ENCODE measurements around the gene VPS11.
"Not testable (repeated sequence)": the region's sequence is repeated elsewhere in the genome, so short reads cannot be mapped to it uniquely, and the experiment has no call there.

The VPS11 gene

DNA sequence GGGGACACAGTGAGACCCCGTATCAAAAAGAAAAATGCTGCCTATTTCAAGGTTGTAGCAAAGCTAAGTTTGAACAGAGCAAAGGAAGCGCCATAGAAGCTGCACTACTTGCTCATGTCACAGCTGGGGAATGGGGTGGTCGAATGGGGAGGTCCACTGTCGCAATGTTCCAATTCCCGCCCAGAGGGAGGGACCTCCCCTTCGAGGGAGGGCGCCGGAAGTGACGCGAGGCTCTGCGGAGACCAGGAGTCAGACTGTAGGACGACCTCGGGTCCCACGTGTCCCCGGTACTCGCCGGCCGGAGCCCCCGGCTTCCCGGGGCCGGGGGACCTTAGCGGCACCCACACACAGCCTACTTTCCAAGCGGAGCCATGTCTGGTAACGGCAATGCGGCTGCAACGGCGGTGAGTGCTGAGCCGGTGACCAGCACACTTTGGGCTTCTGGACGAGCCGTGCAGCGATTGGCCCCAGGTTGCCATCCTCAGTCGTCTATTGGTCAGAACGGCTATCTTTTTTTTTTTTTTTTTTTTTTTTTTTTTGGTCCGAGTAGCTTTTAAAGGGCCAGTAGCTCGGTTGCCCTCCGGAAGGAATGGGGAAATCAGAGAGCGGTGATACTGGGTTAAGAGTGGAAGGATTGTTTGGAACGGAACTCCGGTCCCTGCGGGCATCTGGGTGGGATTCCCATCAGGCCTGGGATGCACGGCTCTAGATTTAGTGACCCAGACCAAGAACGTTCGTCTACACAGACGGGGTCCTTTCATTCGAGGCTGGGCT, 17.2 kb downstream of the VPS11 start, which contains the start of gene HMBS:
HMBS (plus strand) TSS at position 219 of the 774 bp plus-strand sequence; CDS start at position 372, 153 bp downstream.
- DNase-seq = peak; percentile 91

DNA sequence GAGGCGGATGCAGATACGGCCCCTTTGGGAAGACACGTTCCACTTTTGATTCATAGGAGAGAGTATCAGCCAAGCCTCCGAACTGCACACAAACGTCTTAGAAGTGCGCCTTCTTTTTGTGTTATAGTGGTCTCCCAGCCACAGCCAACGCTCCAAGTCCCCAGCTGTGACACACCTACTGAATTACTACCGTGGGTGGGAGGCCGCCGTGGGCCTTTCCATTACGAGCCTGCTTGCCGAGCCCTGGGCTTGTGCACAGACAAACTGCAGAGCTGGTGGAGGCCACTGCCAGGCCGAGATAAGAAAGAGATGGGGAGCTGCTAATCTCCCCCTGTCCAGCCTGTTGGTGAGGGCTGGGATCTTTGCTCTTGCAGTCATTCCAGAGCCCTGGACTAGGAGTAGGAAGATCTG, 17.8 kb downstream of the VPS11 start:
- no peak for DNase-seq

DNA sequence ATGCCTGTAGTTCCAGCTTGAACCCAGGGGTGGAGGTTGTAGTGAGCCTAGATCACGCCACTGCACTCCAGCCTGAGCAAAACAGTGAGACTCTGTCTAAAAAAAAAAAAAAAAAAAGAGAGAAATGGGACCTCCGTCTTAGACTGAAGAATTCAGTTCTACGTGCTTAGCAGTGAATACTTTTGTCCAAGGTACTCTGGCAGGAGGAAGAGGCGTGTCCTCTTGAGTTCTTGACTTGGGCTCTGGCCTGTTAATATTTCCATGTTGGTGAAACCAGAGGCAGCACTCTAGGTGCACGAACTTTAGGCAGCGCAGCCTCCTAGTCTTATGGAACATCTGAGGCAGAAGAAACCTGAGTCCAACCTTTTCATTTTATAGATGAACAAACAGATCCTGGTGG, 19.5 kb downstream of the VPS11 start:
- DNase-seq = no peak

DNA sequence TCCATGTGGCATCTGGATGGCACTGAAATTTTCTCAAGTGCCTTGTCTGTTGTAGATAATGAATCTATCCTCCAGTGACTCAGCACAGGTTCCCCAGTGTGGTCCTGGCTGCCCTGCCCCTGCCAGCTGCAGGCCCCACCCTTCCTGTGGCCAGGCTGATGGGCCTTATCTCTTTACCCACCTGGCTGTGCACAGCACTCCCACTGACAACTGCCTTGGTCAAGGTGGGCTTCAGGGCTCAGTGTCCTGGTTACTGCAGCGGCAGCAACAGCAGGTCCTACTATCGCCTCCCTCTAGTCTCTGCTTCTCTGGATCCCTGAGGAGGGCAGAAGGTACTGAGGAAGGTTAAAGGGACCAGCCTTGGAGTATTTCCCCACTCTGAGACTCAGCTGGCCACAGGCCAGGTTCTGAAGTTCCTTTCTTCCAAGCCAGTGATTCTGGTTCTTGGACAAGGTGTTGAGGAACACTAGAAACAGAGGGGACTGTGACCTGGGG, 20.2 kb downstream of the VPS11 start:
- no peak for DNase-seq

DNA sequence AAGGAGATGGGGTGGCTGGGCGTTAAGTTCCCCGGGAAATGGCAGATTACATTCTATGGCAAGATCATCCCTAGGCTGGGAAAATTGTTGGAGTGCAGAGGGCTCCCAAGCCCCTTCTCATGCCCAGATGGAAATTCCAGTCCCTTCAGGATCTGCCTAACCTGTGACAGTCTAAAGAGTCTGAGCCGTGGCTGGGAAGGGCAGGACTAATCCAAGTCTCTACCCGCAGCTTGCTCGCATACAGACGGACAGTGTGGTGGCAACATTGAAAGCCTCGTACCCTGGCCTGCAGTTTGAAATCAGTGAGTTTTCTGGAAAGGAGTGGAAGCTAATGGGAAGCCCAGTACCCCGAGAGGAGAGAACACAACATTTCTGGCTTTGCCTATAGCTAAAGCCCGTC, 20.8 kb downstream of the VPS11 start:
- DNase-seq = no peak

DNA sequence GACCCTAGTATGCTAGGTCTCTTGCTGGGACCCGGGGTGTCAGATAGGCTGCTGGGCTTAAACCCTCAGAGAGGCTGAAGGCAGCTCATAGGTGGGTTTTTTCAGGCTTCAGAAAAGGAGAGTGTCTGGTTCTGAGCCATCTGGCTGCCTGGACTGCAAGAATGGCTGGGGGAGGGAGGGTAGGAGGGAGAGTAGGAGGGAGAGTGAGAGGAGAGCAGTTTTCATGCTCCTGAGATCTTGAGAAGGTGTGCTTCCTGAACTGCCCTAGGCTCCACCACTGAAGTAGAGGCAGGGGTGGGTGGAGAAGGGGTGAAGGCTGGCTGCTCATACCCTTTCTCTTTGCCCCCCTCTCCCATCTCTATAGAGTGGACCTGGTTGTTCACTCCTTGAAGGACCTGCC, 21.7 kb downstream of the VPS11 start:
- DNase-seq = no peak

DNA sequence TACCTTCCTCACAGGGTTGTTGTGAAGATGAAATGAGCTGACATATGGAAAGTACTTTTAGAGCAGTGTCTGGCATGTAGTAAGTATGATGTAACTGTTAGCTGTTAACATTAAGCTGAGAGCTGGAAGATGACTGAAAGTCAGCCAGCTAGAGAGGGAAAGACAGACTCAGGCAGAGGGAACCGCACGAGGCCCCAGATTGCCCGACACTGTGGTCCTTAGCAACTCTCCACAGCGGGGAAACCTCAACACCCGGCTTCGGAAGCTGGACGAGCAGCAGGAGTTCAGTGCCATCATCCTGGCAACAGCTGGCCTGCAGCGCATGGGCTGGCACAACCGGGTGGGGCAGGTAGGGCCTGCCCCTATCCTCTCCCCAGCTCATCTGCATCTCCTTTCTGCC, 23.6 kb downstream of the VPS11 start:
- no peak for DNase-seq

DNA sequence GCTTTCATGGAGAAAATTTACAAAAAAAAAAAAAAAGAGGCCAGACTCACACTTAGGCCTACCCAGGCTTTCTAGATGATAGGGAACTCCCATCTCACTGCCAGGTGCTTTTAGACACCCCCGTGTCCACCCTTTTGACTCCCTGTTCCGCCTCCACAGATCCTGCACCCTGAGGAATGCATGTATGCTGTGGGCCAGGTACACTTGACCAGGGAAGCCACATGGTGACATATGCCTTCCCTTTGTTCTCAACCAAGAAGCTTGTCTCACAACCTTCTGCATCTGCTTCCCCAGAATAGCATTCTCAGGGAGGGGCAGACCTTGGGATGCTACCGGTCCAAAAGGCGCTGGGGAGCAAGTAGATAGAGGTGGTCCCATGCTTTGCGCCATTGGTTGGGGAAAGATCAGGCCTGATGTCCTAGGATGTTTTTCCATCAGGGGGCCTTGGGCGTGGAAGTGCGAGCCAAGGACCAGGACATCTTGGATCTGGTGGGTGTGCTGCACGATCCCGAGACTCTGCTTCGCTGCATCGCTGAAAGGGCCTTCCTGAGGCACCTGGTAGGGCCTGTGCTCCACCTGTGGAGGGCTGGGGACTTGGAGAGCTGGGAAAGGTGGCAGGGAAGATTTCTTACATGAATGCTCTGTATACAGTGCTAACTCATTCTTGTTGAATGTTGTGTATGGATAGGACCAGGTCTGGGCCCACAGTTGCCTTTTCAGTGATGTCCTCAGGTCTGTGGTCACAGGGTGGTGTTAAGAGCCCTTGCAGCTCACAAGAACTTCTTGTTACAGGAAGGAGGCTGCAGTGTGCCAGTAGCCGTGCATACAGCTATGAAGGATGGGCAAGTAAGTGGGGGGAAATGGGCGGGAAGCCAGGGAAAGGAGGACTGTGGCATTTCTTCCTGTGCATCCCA, 24.6 kb downstream of the VPS11 start:
- DNase-seq = no peak

DNA sequence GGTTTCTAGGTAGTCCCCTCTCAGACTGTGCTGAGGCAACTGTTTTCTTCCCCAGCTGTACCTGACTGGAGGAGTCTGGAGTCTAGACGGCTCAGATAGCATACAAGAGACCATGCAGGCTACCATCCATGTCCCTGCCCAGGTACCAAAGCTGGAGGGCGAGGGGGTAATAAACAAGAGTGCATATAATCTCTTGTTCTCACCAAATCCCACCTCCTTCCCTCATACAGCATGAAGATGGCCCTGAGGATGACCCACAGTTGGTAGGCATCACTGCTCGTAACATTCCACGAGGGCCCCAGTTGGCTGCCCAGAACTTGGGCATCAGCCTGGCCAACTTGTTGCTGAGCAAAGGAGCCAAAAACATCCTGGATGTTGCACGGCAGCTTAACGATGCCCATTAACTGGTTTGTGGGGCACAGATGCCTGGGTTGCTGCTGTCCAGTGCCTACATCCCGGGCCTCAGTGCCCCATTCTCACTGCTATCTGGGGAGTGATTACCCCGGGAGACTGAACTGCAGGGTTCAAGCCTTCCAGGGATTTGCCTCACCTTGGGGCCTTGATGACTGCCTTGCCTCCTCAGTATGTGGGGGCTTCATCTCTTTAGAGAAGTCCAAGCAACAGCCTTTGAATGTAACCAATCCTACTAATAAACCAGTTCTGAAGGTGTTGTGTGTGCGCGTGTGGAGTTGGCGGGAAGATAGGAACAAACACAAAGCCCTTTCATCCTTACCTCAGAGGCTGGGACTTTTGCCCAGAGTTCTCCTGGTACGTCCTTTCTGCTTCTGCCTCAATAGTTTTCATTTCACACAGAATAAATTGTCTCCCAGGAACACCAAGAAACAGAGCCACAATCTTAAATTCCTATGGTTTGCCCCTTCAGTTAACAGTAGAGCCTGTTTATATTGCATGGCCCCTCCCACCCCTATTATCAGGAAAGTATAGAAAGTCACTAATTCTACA, 25.5 kb downstream of the VPS11 start:
- no peak for DNase-seq

DNA sequence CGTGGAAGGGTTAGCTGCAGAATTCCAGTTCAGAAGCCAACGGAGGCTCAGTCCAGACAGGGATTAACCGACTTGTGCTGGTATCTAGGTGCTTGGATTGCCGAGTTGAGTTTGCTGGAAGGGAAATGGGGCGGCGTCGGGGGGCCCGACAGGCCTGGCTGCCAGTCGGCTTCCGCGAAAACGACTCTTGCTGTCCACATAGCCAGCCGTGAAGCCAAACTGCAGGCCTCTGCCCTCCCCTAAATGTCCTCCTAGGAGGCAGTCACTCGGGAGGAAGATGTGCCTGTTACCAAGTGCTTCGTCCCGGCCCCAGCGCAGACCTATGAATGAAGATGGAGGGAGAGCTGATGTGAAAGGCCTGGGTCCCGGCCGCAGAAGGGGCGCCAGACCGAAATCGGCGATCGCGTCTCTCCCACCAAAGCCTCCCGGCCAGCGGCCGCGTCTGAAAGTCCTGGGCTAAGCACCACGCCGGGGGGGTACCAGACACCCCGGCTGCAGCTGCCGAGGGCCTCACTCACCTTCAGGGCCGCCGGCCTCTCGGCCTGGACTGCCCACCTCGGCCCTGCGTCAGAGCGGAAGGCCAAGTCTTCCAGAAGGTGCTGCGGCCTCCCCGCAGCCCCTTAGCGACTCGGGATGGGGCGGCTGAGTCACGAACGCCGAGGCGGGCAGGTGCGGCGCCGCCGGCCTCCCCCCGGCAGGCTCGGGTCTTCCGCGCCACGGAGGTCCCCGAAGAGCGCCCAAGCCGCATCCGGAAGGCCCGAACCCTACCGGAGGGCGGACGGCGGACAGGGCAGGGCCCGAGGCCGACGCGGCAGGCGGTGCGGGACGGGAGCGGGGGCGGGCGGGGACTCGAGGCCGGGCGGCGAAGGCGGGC, 26.6 kb downstream of the VPS11 start:
- DNase-seq = peak; percentile 31

DNA sequence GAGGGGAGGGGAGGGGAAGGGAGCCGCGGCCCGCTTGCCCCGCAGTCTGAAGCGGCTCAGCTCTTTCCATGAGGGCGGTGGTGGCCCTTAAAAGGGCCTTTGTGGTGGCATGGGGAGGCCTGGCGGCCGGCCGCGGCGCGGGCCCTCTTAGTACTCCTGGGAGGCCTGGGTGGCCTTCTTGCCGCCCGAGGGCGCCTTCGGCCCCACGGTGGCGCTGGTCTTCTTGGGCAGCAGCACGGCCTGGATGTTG, 27.1 kb downstream of the VPS11 start:
- DNase-seq = peak; percentile 79

DNA sequence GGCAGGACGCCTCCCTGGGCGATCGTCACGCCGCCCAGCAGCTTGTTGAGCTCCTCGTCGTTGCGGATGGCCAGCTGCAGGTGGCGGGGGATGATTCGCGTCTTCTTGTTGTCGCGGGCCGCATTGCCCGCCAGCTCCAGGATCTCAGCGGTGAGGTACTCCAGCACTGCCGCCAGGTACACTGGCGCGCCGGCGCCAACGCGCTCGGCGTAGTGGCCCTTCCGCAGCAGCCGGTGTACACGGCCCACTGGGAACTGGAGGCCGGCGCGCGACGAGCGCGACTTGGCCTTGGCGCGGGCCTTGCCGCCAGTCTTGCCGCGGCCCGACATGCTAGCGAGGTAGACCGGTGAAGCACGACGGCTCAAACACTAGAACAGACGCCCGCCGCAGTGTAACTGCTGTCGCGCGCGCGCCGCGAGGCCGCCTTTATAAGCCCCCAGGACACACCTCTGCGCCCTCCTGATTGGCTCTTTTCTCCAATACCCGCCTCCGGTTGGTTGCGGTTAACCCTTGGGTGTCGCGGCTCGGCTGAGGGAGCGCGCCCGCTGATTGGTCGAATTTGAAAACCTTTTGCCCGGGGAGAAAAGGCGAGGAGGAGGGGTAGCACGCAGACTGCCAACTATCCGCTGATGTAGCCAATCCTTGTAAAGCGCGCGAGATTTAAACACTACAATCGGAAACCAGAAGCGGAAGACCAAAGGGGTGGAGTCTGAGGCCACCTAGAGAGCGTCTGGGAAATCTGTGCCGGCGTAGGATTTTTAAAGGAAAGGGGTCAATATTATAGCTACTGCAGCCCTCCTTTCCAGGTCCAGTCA, 27.7 kb downstream of the VPS11 start:
- peak; percentile 100 for DNase-seq

DNA sequence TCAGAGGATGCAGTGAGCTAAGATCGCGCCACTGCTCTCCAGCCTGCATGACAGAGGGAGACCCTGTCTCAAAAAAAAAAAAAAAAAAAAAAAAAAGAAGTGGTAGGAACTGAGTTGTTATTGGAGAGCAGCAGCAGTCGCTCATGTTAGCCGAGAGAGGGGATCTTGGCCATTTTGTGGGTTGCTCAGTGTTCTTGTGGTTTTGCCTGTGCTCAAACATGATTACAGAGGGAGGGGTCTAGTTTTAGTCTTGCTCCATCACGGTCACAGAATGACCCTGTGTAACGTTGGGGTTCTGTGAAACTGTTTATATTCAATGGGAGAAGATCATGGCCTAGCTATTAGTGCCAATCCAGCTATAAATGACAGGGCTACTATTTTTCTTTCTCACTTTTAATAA, 32.1 kb downstream of the VPS11 start:
- no peak for DNase-seq

DNA sequence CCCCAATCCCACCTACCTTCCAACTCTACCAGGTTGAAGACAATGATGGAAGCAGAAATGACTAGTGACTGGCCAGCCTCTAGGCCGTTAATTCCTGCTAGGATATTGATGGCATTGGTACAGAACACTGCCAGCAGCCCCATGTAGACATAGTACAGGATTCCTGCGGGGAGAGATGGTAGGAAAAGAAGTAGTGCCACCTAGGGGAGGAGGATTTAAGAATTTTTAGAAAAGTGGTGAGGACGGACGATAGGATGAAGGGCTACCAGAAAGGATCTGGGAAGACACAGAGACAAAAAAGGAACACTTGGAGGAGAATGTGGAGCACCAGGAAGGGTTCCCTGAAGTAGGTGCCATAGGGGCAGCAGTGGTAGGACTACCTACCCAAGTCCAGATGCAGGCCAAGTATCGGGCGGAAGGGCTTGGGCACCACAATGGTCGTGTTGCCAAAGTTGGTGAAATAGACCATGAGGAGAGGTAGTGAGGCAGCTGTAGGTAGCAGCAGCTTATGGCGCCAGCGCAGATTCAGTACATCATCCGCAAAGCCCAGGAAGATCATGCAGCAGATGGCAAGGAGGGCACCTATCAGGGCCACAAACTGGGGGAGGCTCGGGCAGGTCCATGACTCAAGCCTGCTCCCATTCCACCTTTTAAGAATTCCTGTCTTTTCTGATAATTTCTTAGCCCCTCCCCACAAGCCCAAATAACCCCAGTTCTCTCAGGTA, 32.8 kb downstream of the VPS11 start:
- DNase-seq = no peak

DNA sequence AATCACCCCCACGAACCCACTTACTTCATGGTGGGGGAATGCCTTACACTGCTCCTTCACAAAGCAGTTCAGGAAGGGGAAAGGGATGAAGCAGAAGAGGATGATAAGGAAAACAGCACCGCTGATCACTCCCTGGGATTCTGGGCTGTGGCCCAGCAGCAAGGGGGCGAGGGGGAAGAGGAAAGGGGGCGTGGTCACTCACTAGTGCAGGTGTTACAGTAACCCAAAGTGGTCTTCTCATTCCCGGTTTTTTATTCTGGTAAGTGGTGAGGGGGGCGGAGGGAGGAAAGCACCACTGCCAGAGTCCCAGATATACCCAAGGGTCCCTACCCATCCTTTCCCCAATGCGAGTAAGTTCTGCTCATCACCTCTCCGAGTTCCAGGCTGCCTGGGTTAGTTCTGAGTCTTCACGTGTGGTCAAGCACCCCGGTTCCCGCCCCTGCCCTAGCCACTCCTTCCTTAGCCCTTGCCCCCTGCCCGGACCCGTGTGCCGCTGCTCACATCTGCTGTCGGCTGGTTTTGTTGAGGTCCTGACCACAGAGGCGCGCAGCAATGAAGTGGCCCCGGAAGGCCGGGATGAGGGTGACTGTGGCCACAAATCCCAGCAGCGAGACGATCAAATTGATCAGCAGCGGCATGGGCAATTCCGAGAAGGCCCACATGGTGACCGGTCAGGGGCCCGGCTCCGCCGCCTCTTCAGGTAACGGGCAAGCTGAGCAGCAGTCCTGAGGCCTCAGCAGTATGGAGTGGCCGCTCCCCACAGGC, 33.6 kb downstream of the VPS11 start:
- DNase-seq = no peak

DNA sequence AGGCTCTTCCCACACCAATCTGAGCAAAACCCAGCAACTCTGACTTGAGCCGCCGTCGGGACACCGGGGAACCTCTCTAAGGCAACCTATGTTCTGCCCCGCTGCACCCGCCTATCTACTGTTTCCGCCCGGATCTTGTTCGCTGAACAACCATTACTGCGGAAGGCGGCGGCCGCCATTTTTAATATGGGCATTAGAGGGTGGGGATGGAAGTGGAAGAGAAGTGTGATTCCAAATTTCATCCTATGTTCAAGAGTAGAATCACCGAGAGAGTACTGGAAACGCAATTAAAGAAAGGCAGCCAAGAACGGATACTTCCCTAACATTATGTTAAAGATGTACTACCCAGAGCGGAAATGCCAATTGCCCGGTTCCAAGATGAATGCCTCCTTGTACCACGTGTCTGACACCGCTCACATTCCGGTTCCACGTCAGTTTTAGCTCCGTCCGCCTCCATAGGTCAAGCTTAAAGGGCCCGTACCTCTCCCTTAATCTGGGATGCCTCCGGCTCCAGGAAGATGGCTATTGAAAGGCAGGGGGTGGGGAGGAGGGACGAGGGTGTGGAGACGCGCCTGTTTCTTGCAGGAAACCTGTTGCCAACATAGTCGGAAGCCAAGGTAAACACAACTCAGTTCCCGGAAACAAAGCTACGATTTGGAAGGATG, 34.3 kb downstream of the VPS11 start, which contains the start of gene DPAGT1:
DPAGT1 (minus strand) TSS at position 95 of the 665 bp plus-strand sequence. CDS start 198 bp downstream, outside the sequence.
- peak; percentile 82 for DNase-seq

DNA sequence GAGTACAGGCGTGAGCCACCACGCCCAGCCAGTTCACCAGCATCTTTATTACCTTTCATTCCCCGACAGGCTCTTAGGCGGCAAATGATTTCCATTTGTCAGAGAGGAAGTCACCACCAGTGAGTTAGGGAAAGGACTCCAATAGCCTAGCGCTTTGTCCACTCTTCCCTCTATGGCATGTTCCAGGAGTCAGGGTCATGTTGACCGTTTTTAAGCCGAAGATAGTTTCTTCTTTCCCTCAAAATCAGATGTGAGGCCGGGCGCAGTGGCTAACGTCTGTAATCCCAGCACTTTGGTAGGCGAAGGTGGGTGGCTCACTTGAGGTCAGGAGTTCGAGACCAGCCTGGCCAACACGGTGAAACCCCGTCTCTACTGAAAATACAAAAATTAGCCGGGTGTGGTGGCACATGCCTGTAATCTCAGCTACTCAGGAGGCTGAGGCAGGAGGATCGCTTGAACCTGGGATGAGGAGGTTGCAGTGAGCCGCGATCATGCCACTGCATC, 35.6 kb downstream of the VPS11 start:
- DNase-seq = not testable (repeated sequence)

DNA sequence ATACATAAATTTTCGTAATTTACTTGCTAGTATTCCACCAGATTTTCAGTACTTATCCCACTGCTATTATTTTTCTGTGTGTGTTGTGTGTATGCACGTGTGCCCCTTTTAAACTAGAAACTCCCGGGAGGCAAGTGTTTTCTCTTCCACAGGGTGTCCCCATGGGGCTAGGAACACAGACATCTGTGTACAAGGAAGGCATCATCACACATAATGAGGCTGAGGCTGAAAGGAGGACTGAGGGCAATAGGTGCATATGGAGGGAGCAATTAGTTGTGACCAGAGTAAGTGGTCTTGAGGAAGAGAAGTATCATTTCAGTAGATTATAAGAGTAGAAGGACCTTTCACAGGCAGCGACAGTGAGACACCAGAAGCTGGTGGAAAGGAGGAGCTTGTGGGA, 36.2 kb downstream of the VPS11 start:
- DNase-seq = no peak
